ENCODE measurements around the gene C16orf87. TPM values are rescaled to one million over a fixed set of nuclear protein-coding genes. Genes with fewer than 3 reads are reported as not detected.

Gene C16orf87
- total RNA-seq, 1 experiment from 2014 or later = 22.5 TPM

DNA sequence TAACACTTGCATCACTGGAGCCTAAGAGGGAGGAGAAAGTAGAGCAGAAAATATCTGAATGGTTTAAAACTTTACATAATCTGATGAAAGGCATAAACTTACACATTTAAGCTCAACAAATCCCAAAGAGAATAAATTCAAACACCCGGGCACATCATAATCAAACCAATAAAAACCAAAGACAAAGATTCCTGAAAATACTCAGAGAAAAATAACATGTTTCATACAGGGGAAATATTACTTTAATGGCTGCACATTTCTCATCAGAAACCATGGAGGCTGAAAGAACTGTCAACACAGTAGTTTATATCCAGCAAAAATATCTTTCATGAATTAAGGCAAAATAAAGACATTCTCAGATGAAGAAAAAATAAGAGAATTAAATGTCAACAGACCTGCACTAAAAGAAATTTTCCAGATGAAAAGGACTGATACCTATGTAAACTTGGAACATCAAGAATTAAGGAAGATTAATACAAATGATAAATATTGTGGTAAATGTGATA is 34.2 kb downstream of the C16orf87 start (continued):
- TF ChIP-seq, protein P1, sequence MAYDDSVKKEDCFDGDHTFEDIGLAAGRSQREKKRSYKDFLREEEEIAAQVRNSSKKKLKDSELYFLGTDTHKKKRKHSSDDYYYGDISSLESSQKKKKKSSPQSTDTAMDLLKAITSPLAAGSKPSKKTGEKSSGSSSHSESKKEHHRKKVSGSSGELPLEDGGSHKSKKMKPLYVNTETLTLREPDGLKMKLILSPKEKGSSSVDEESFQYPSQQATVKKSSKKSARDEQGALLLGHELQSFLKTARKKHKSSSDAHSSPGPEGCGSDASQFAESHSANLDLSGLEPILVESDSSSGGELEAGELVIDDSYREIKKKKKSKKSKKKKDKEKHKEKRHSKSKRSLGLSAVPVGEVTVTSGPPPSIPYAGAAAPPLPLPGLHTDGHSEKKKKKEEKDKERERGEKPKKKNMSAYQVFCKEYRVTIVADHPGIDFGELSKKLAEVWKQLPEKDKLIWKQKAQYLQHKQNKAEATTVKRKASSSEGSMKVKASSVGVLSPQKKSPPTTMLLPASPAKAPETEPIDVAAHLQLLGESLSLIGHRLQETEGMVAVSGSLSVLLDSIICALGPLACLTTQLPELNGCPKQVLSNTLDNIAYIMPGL (CRISPR knock-in tag; IDR thresholded peaks at IDR 0.05) = no peak
- TF ChIP-seq, protein P2, sequence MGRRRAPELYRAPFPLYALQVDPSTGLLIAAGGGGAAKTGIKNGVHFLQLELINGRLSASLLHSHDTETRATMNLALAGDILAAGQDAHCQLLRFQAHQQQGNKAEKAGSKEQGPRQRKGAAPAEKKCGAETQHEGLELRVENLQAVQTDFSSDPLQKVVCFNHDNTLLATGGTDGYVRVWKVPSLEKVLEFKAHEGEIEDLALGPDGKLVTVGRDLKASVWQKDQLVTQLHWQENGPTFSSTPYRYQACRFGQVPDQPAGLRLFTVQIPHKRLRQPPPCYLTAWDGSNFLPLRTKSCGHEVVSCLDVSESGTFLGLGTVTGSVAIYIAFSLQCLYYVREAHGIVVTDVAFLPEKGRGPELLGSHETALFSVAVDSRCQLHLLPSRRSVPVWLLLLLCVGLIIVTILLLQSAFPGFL (CRISPR knock-in tag; IDR thresholded peaks at IDR 0.05; ENCODE audit: borderline replicate concordance) = no peak
- TF ChIP-seq PRRX2 (CRISPR knock-in tag; IDR thresholded peaks at IDR 0.05) = no peak
- TF ChIP-seq, protein P3, sequence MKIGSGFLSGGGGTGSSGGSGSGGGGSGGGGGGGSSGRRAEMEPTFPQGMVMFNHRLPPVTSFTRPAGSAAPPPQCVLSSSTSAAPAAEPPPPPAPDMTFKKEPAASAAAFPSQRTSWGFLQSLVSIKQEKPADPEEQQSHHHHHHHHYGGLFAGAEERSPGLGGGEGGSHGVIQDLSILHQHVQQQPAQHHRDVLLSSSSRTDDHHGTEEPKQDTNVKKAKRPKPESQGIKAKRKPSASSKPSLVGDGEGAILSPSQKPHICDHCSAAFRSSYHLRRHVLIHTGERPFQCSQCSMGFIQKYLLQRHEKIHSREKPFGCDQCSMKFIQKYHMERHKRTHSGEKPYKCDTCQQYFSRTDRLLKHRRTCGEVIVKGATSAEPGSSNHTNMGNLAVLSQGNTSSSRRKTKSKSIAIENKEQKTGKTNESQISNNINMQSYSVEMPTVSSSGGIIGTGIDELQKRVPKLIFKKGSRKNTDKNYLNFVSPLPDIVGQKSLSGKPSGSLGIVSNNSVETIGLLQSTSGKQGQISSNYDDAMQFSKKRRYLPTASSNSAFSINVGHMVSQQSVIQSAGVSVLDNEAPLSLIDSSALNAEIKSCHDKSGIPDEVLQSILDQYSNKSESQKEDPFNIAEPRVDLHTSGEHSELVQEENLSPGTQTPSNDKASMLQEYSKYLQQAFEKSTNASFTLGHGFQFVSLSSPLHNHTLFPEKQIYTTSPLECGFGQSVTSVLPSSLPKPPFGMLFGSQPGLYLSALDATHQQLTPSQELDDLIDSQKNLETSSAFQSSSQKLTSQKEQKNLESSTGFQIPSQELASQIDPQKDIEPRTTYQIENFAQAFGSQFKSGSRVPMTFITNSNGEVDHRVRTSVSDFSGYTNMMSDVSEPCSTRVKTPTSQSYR (CRISPR knock-in tag; IDR thresholded peaks at IDR 0.05) = no peak

DNA sequence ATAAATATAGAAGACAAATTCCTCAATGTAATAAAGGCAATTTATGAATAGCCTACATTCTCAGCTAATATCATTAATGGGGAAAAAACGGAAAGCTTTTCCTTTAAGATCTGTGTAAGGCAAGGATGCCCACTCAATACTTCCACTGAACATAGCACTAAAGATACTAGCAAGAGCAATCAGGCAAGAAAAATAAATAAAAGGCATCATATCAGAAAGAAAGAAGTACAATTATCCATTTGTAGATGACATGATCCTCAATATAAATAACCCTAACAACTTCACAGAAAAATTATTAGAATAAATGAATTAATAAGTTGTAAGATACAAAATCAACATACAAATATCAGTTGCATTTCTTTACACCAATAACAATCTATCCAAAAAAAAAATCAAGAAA is 37.1 kb downstream of the C16orf87 start:
- peaks cover 2% of the 10 kb centered on the region; the same call in 1 of the 2 replicates for H3K27me3 Mint-ChIP-seq (ENCODE audit: low read depth)
- peaks cover 37% of the 10 kb centered on the region for H3K36me3 Mint-ChIP-seq
- H3K4me3 Mint-ChIP-seq = no peak overlapping the region
- ChIA-PET CTCF (no interaction called here), POLR2A (no interaction called here)
- TF ChIP-seq RELA (CRISPR knock-in tag; IDR thresholded peaks at IDR 0.05; ENCODE audit: borderline replicate concordance) (no peak), MYBL2 (CRISPR knock-in tag; IDR thresholded peaks at IDR 0.05) (no peak), SP1 (CRISPR knock-in tag; conservative IDR thresholded peaks at IDR 0.05) (no peak), MXD4 (CRISPR knock-in tag; IDR thresholded peaks at IDR 0.05; ENCODE audit: borderline replicate concordance) (no peak), NFATC4 (CRISPR knock-in tag; IDR thresholded peaks at IDR 0.05) (no peak), ATF1 (CRISPR knock-in tag; IDR thresholded peaks at IDR 0.05) (no peak)
- TF ChIP-seq, protein P4, sequence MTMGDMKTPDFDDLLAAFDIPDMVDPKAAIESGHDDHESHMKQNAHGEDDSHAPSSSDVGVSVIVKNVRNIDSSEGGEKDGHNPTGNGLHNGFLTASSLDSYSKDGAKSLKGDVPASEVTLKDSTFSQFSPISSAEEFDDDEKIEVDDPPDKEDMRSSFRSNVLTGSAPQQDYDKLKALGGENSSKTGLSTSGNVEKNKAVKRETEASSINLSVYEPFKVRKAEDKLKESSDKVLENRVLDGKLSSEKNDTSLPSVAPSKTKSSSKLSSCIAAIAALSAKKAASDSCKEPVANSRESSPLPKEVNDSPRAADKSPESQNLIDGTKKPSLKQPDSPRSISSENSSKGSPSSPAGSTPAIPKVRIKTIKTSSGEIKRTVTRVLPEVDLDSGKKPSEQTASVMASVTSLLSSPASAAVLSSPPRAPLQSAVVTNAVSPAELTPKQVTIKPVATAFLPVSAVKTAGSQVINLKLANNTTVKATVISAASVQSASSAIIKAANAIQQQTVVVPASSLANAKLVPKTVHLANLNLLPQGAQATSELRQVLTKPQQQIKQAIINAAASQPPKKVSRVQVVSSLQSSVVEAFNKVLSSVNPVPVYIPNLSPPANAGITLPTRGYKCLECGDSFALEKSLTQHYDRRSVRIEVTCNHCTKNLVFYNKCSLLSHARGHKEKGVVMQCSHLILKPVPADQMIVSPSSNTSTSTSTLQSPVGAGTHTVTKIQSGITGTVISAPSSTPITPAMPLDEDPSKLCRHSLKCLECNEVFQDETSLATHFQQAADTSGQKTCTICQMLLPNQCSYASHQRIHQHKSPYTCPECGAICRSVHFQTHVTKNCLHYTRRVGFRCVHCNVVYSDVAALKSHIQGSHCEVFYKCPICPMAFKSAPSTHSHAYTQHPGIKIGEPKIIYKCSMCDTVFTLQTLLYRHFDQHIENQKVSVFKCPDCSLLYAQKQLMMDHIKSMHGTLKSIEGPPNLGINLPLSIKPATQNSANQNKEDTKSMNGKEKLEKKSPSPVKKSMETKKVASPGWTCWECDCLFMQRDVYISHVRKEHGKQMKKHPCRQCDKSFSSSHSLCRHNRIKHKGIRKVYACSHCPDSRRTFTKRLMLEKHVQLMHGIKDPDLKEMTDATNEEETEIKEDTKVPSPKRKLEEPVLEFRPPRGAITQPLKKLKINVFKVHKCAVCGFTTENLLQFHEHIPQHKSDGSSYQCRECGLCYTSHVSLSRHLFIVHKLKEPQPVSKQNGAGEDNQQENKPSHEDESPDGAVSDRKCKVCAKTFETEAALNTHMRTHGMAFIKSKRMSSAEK (CRISPR knock-in tag; IDR thresholded peaks at IDR 0.05; ENCODE audit: borderline replicate concordance) = no peak
- no peak for ATAC-seq
- no peak overlapping the region for H3K27ac Mint-ChIP-seq
- peaks cover 17% of the 10 kb centered on the region for H3K4me1 Mint-ChIP-seq
- no peak for DNase-seq (ENCODE audit: low spot score)
- peaks cover 36% of the 10 kb centered on the region for H3K9me3 Mint-ChIP-seq

DNA sequence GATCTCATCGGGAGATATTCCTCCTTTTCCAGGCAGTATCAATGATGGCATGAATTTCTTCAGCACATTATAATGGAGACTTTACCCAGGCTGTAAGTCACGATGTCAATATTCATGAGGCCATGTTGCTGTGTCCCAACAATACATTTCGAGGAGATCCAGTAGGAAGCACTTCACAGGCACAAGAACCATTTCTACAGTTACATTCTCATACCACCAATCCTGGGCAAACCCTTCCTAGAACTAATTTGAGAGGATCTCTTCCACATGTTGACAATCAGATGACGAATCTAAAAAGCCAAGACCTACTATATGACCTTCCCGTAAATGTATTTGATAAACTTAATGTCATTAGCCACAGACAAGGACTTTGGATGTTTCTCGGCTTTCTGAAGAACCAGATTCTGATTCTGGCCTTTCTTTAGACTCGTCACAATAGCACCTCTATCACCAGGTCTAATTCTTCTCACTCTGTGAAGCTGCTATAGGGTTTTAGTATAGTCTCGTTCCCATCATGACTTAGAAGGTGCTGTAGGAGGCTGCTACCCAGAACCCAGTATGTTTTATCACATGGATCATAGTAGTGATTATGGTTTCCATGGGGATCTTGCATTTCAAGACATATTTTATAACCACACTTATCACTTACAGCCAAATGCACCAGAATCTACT is 40.2 kb downstream of the C16orf87 start:
- ATAC-seq (no peak), DNase-seq (ENCODE audit: low spot score) (no peak)
- H3K4me3 Mint-ChIP-seq = peak overlapping the region; percentile 82
- H3K36me3 Mint-ChIP-seq = peaks cover 37% of the 10 kb centered on the region
- ChIA-PET POLR2A (interaction anchor here (1.3 kb wide), 1 partner anchor 44 kb away, joined by 4 read pairs; no protein-coding TSS in a partner anchor), CTCF (interaction anchor here (1.4 to 2.4 kb wide), 3 partner anchors 11 to 118 kb away, joined by 5 to 12 read pairs (median 11); no protein-coding TSS in a partner anchor)
- H3K9me3 Mint-ChIP-seq = peaks cover 37% of the 10 kb centered on the region
- H3K4me1 Mint-ChIP-seq = peaks cover 24% of the 10 kb centered on the region
- H3K27ac Mint-ChIP-seq = peak overlapping the region; percentile 82
- peaks cover 2% of the 10 kb centered on the region; the same call in 1 of the 2 replicates for H3K27me3 Mint-ChIP-seq (ENCODE audit: low read depth)
- TF ChIP-seq, protein P5, sequence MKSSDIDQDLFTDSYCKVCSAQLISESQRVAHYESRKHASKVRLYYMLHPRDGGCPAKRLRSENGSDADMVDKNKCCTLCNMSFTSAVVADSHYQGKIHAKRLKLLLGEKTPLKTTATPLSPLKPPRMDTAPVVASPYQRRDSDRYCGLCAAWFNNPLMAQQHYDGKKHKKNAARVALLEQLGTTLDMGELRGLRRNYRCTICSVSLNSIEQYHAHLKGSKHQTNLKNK (CRISPR knock-in tag; IDR thresholded peaks at IDR 0.05) = no peak
- TF ChIP-seq JUN (CRISPR knock-in tag; IDR thresholded peaks at IDR 0.05) (no peak), ZNF232 (CRISPR knock-in tag; IDR thresholded peaks at IDR 0.05) (no peak), SMAD3 (CRISPR knock-in tag; IDR thresholded peaks at IDR 0.05; ENCODE audit: borderline replicate concordance) (no peak)
- TF ChIP-seq, protein P6, sequence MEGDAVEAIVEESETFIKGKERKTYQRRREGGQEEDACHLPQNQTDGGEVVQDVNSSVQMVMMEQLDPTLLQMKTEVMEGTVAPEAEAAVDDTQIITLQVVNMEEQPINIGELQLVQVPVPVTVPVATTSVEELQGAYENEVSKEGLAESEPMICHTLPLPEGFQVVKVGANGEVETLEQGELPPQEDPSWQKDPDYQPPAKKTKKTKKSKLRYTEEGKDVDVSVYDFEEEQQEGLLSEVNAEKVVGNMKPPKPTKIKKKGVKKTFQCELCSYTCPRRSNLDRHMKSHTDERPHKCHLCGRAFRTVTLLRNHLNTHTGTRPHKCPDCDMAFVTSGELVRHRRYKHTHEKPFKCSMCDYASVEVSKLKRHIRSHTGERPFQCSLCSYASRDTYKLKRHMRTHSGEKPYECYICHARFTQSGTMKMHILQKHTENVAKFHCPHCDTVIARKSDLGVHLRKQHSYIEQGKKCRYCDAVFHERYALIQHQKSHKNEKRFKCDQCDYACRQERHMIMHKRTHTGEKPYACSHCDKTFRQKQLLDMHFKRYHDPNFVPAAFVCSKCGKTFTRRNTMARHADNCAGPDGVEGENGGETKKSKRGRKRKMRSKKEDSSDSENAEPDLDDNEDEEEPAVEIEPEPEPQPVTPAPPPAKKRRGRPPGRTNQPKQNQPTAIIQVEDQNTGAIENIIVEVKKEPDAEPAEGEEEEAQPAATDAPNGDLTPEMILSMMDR (IDR thresholded peaks at IDR 0.05) = no peak
